Measurements from ENCODE around the gene CFAP157.

The CFAP157 gene

GRCh38 chr9:127730799-127731410, 24.1 kb downstream of the CFAP157 start:
- H3K27me3 ChIP-seq (ENCODE audit: low read depth, low read length): no peaks in the 10 kb centered on the region
- H3K9me3 ChIP-seq (ENCODE audit: control insufficient read depth in 1 of 2, low read length in 2 of 2): no peaks in the 10 kb centered on the region
- no peak overlapping the region for H3K27ac ChIP-seq (ENCODE audit: low read length)
- peaks cover 4 to 18% of the 10 kb centered on the region in 2 donors for H3K4me1 ChIP-seq (ENCODE audit: control insufficient read depth in 1 of 2, insufficient read depth in 2 of 2, low read length in 2 of 2)
- H3K36me3 ChIP-seq (ENCODE audit: control insufficient read depth in 1 of 2, insufficient read depth in 2 of 2, low read length in 2 of 2): peaks cover 0 to 15% of the 10 kb centered on the region in 2 donors
- no peak overlapping the region for H3K4me3 ChIP-seq (ENCODE audit: low read depth in 1 of 2, low read length in 2 of 2)

GRCh38 chr9:127731938-127732337, 25.1 kb downstream of the CFAP157 start:
- Histone ChIP-seq H3K27me3 (ENCODE audit: low read depth, low read length) (no peaks in the 10 kb centered on the region), H3K4me3 (ENCODE audit: low read depth in 1 of 2, low read length in 2 of 2) (no peak overlapping the region), H3K27ac (ENCODE audit: low read length) (no peak overlapping the region), H3K9me3 (ENCODE audit: control insufficient read depth in 1 of 2, low read length in 2 of 2) (no peaks in the 10 kb centered on the region), H3K36me3 (ENCODE audit: control insufficient read depth in 1 of 2, insufficient read depth in 2 of 2, low read length in 2 of 2) (peaks cover 0 to 15% of the 10 kb centered on the region in 2 donors), H3K4me1 (ENCODE audit: control insufficient read depth in 1 of 2, insufficient read depth in 2 of 2, low read length in 2 of 2) (peaks cover 4 to 18% of the 10 kb centered on the region in 2 donors)

GRCh38 chr9:127732444-127732843, 25.7 kb downstream of the CFAP157 start:
- H3K27me3 ChIP-seq (ENCODE audit: low read depth, low read length): no peaks in the 10 kb centered on the region
- H3K4me3 ChIP-seq (ENCODE audit: low read depth in 1 of 2, low read length in 2 of 2): no peak overlapping the region
- no peak overlapping the region for H3K27ac ChIP-seq (ENCODE audit: low read length)
- no peaks in the 10 kb centered on the region for H3K9me3 ChIP-seq (ENCODE audit: control insufficient read depth in 1 of 2, low read length in 2 of 2)
- H3K4me1 ChIP-seq (ENCODE audit: control insufficient read depth in 1 of 2, insufficient read depth in 2 of 2, low read length in 2 of 2): peaks cover 4 to 18% of the 10 kb centered on the region in 2 donors
- peaks cover 0 to 15% of the 10 kb centered on the region in 2 donors for H3K36me3 ChIP-seq (ENCODE audit: control insufficient read depth in 1 of 2, insufficient read depth in 2 of 2, low read length in 2 of 2)

GRCh38 chr9:127733614-127734013, 26.8 kb downstream of the CFAP157 start:
- Histone ChIP-seq H3K27ac (ENCODE audit: low read length) (no peak overlapping the region), H3K9me3 (ENCODE audit: control insufficient read depth in 1 of 2, low read length in 2 of 2) (no peaks in the 10 kb centered on the region), H3K4me1 (ENCODE audit: control insufficient read depth in 1 of 2, insufficient read depth in 2 of 2, low read length in 2 of 2) (peaks cover 4 to 18% of the 10 kb centered on the region in 2 donors), H3K36me3 (ENCODE audit: control insufficient read depth in 1 of 2, insufficient read depth in 2 of 2, low read length in 2 of 2) (peaks cover 0 to 15% of the 10 kb centered on the region in 2 donors), H3K4me3 (ENCODE audit: low read depth in 1 of 2, low read length in 2 of 2) (no peak overlapping the region), H3K27me3 (ENCODE audit: low read depth, low read length) (no peaks in the 10 kb centered on the region)

DNA sequence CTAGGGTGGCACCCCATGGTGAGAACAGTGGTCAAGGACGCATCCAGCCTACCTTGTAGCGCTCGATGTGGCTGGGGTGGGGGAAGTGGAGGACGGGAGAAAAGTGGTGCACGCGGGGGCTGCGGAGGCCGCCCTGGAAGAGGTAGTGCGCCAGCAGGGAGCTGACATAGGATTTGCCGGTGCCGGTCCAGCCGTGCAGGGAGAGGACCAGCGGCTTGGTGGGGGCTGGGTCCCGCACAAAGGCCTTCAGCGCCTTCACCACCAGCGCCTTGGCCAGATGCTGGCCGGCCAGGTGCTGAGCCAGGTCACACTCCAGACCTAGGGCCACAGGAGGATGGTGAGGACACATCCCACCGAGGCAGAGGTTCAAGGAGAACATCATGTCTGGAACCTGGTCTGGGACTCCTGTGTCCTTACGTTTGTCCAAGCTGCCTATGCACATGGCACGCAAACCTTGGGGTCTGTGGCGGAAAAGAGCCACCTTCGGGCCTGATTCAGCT, 27.5 kb downstream of the CFAP157 start:
- no peaks in the 10 kb centered on the region for H3K27me3 ChIP-seq (ENCODE audit: low read depth, low read length)
- peaks cover 0 to 15% of the 10 kb centered on the region in 2 donors for H3K36me3 ChIP-seq (ENCODE audit: control insufficient read depth in 1 of 2, insufficient read depth in 2 of 2, low read length in 2 of 2)
- H3K4me3 ChIP-seq (ENCODE audit: low read depth in 1 of 2, low read length in 2 of 2): peak overlapping the region; percentile 59 to 81
- peaks cover 4 to 18% of the 10 kb centered on the region in 2 donors for H3K4me1 ChIP-seq (ENCODE audit: control insufficient read depth in 1 of 2, insufficient read depth in 2 of 2, low read length in 2 of 2)
- H3K9me3 ChIP-seq (ENCODE audit: control insufficient read depth in 1 of 2, low read length in 2 of 2): no peaks in the 10 kb centered on the region
- H3K27ac ChIP-seq (ENCODE audit: low read length): peak overlapping the region; percentile 67

- Histone ChIP-seq H3K27me3 (ENCODE audit: low read depth, low read length) (no peaks in the 10 kb centered on the region), H3K27ac (ENCODE audit: low read length) (peak within 1 kb of the TSS; percentile 67), H3K4me1 (ENCODE audit: control insufficient read depth in 1 of 2, insufficient read depth in 2 of 2, low read length in 2 of 2) (peaks cover 6 to 18% of the 10 kb centered on the region in 2 donors), H3K9me3 (ENCODE audit: control insufficient read depth in 1 of 2, low read length in 2 of 2) (no peaks in the 10 kb centered on the region), H3K36me3 (ENCODE audit: control insufficient read depth in 1 of 2, insufficient read depth in 2 of 2, low read length in 2 of 2) (peaks cover 0 to 15% of the 10 kb centered on the region in 2 donors), H3K4me3 (ENCODE audit: low read depth in 1 of 2, low read length in 2 of 2) (peak within 1 kb of the TSS; percentile 59 to 81)
Measured at GRCh38 chr9:127734747-127735529, 28.1 kb downstream of the CFAP157 start, which contains the start of gene TOR2A. Gene TOR2A, minus strand, starts transcription at chr9:127735294. Its CDS starts 24 bp downstream, at chr9:127735270.

DNA sequence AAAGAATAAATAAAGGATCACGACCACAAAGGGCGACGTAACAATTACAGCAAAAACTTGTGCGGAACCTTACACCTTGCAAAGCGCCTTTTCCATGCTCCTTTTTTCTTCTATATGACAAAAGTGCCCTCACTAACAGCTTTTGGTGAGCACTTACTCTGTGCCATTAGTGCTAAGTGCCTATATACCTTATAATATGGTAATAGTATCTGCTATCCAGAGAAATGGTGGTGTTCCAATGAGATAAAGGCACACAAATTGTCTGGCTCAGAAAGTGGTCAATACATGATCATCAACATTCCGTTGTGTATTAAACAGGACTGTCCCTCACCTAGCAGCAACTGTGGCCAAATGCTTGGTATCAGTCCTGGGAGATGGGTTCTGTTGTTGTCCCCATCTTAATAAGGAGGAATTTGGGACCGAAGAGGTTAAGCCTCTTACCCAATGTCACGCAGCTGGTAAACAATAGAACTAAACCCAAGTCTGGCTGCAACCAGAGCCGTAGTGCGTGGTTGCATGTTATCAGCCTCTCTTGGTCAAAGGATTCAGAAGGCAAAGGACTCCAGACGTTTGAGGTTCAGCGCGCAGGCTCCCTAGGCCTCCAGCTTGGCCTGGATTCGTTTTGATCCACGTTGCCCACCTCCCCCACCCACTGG, 28.9 kb downstream of the CFAP157 start:
- H3K4me3 ChIP-seq (ENCODE audit: low read depth in 1 of 2, low read length in 2 of 2): peak overlapping the region in 1 of 2 donors; percentile 81
- peak overlapping the region; percentile 1 for H3K27ac ChIP-seq (ENCODE audit: low read length)
- peaks cover 9 to 21% of the 10 kb centered on the region in 2 donors for H3K4me1 ChIP-seq (ENCODE audit: control insufficient read depth in 1 of 2, insufficient read depth in 2 of 2, low read length in 2 of 2)
- no peaks in the 10 kb centered on the region for H3K27me3 ChIP-seq (ENCODE audit: low read depth, low read length)
- no peaks in the 10 kb centered on the region for H3K9me3 ChIP-seq (ENCODE audit: control insufficient read depth in 1 of 2, low read length in 2 of 2)
- H3K36me3 ChIP-seq (ENCODE audit: control insufficient read depth in 1 of 2, insufficient read depth in 2 of 2, low read length in 2 of 2): peaks cover 0 to 15% of the 10 kb centered on the region in 2 donors

DNA sequence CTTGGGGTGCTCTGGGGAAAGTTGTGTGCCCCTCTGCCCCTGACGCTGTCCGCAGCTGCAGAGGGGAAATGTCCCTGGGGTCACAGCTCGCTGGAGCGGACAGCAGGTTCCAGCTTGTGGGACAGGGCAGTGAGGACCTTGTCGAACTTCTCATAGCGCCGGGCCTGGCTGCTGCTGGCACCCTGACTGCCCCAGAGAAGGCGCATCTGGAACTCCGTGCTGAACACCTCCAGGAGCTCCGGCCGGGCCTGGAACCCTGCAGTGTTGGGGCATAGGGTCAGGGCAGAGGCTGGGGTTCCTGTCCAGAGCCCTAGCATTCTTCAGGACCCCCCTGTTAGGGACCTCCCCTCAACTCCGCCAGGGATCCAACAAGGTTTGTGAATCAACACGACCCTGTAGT, 31.9 kb downstream of the CFAP157 start:
- H3K27me3 ChIP-seq (ENCODE audit: low read depth, low read length): no peaks in the 10 kb centered on the region
- H3K4me1 ChIP-seq (ENCODE audit: control insufficient read depth in 1 of 2, insufficient read depth in 2 of 2, low read length in 2 of 2): peaks cover 9 to 36% of the 10 kb centered on the region in 2 donors
- H3K9me3 ChIP-seq (ENCODE audit: control insufficient read depth in 1 of 2, low read length in 2 of 2): no peaks in the 10 kb centered on the region
- H3K4me3 ChIP-seq (ENCODE audit: low read depth in 1 of 2, low read length in 2 of 2): no peak overlapping the region
- no peak overlapping the region for H3K27ac ChIP-seq (ENCODE audit: low read length)
- no peaks in the 10 kb centered on the region for H3K36me3 ChIP-seq (ENCODE audit: control insufficient read depth in 1 of 2, insufficient read depth in 2 of 2, low read length in 2 of 2)

DNA sequence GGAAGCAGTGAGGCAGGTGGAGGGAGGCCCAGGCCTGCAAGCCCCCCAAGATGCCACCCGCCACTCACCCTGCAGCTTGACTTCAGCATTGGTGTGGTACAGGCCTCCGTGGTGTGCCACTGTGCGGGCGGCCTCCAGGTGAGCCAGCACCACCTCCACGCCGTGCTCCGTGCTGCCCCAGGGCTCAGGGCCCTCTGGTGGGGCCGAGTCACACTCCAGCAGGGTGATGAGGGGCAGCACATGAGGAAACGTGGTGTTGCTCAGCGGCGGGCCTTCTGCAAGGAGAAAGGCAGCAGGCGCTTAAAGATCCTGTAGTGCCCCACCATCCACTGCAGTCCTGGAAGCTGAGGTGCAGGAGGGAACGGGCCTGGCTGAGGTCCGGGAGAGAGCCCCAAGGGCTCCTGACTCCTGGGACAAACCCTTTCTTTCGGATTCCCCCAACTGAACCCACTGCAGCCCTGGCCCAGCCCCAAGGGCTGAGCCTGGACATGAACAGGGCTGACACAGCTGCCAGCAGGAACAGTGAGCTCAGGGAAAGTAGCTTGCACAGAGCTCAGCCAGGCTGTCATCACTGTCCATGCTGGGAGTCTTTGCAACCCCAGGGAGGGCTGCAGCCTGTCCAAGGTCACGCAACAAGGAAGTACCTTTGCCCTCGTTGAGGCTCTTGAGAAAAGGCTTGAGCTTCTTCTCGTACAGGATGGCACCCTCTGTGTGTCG, 33.0 kb downstream of the CFAP157 start:
- Histone ChIP-seq H3K4me3 (ENCODE audit: low read depth in 1 of 2, low read length in 2 of 2) (no peak overlapping the region), H3K4me1 (ENCODE audit: control insufficient read depth in 1 of 2, insufficient read depth in 2 of 2, low read length in 2 of 2) (peaks cover 9 to 27% of the 10 kb centered on the region in 2 donors), H3K9me3 (ENCODE audit: control insufficient read depth in 1 of 2, low read length in 2 of 2) (no peaks in the 10 kb centered on the region), H3K36me3 (ENCODE audit: control insufficient read depth in 1 of 2, insufficient read depth in 2 of 2, low read length in 2 of 2) (no peaks in the 10 kb centered on the region), H3K27me3 (ENCODE audit: low read depth, low read length) (no peaks in the 10 kb centered on the region), H3K27ac (ENCODE audit: low read length) (no peak overlapping the region)

- H3K9me3 ChIP-seq (ENCODE audit: control insufficient read depth in 1 of 2, low read length in 2 of 2): no peaks in the 10 kb centered on the region
- no peaks in the 10 kb centered on the region for H3K27me3 ChIP-seq (ENCODE audit: low read depth, low read length)
- H3K36me3 ChIP-seq (ENCODE audit: control insufficient read depth in 1 of 2, insufficient read depth in 2 of 2, low read length in 2 of 2): no peaks in the 10 kb centered on the region
- peak overlapping the region in 1 of 2 donors; percentile 40 for H3K4me3 ChIP-seq (ENCODE audit: low read depth in 1 of 2, low read length in 2 of 2)
- no peak overlapping the region for H3K27ac ChIP-seq (ENCODE audit: low read length)
- peaks cover 5 to 22% of the 10 kb centered on the region in 2 donors for H3K4me1 ChIP-seq (ENCODE audit: control insufficient read depth in 1 of 2, insufficient read depth in 2 of 2, low read length in 2 of 2)
Measured at GRCh38 chr9:127741831-127742434, 35.1 kb downstream of the CFAP157 start.

Measured in muscle layer of duodenum (tissue), 2 donors.